Mesenchymal stem cell (in vitro differentiated cells and primary cell): ENCODE measurements around the gene CEND1. TPM values are rescaled to one million over a fixed set of nuclear protein-coding genes. Genes with fewer than 3 reads are reported as not detected.
"Not testable (repeated sequence)": the region's sequence is repeated elsewhere in the genome, so short reads cannot be mapped to it uniquely, and the experiment has no call there.

Experiments used
- DNase-seq: peaks from one replicate; pipeline ENCODE4 v3.0.0-alpha.2; 2013
- H2AFZ ChIP-seq: one replicate; pipeline ENCODE4 v1.6.1; 2013; ENCODE audit warnings: low read depth, mild to moderate bottlenecking, control low read depth, inconsistent platforms, low read length, moderate library complexity
- H2AK5ac ChIP-seq: 2 replicates; pipeline ENCODE4 v1.6.1; 2013; ENCODE audit warnings: low read length, moderate library complexity, mild to moderate bottlenecking, inconsistent platforms; ENCODE audit not compliant: severe bottlenecking
- H2BK120ac ChIP-seq: one replicate; pipeline ENCODE4 v1.6.1; 2013; ENCODE audit warnings: low read depth, mild to moderate bottlenecking, inconsistent platforms, low read length, moderate library complexity
- H2BK12ac ChIP-seq, 2 experiments: one replicate each; pipeline ENCODE4 v1.6.1; 2013; ENCODE audit warnings: inconsistent platforms in 2 of 2, low read length in 2 of 2, mild to moderate bottlenecking in 2 of 2, moderate library complexity in 2 of 2, control low read depth in 1 of 2
- H2BK15ac ChIP-seq: one replicate; pipeline ENCODE4 v1.6.1; 2013; ENCODE audit warnings: mild to moderate bottlenecking, low read depth, inconsistent platforms; ENCODE audit not compliant: poor library complexity, severe bottlenecking
- H2BK5ac ChIP-seq: 2 replicates; pipeline ENCODE4 v1.6.1; 2013; ENCODE audit warnings: low read depth, mild to moderate bottlenecking, low read length, control low read depth, inconsistent platforms; ENCODE audit not compliant: poor library complexity, severe bottlenecking
- H3K14ac ChIP-seq, 2 experiments: one replicate each; pipeline ENCODE4 v1.6.1; 2013; ENCODE audit warnings: inconsistent platforms in 2 of 2, low read length in 2 of 2, control low read depth in 1 of 2, mild to moderate bottlenecking in 1 of 2, moderate library complexity in 1 of 2
- H3K18ac ChIP-seq, 2 experiments: one replicate each; pipeline ENCODE4 v1.6.1; 2013; ENCODE audit warnings: inconsistent platforms in 2 of 2, low read length in 2 of 2, control low read depth in 1 of 2, low read depth in 1 of 2, mild to moderate bottlenecking in 1 of 2
- H3K23ac ChIP-seq, 2 experiments: one replicate each; pipeline ENCODE4 v1.6.1; 2013; ENCODE audit warnings: inconsistent platforms in 2 of 2, low read length in 2 of 2, mild to moderate bottlenecking in 2 of 2, moderate library complexity in 2 of 2, control low read depth in 1 of 2
- H3K27ac ChIP-seq: 2 replicates; pipeline ENCODE4 v1.5.1; 2013; ENCODE audit warnings: mild to moderate bottlenecking, moderate library complexity, low read length, control low read depth, inconsistent platforms; ENCODE audit not compliant: poor library complexity, severe bottlenecking
- H3K27me3 ChIP-seq, 2 experiments: 2 replicates each; pipeline versions ENCODE4 v1.6.1 to v1.7.0; 2013; ENCODE audit warnings: low read length in 2 of 2, mild to moderate bottlenecking in 2 of 2, moderate library complexity in 2 of 2, control low read depth in 1 of 2, inconsistent platforms in 1 of 2; ENCODE audit not compliant: control insufficient read depth in 1 of 2, insufficient read depth in 1 of 2
- H3K36me3 ChIP-seq, 2 experiments: 2 replicates each; pipeline versions ENCODE4 v1.6.1 to v1.7.0; 2013; ENCODE audit warnings: low read length in 2 of 2, control low read depth in 1 of 2, inconsistent platforms in 1 of 2, low read depth in 1 of 2, mild to moderate bottlenecking in 1 of 2; ENCODE audit not compliant: insufficient read depth in 2 of 2, control insufficient read depth in 1 of 2
- H3K4ac ChIP-seq, 2 experiments: one replicate each; pipeline ENCODE4 v1.6.1; 2013; ENCODE audit warnings: inconsistent platforms in 2 of 2, low read length in 2 of 2, mild to moderate bottlenecking in 2 of 2, moderate library complexity in 2 of 2, control low read depth in 1 of 2, low read depth in 1 of 2
- H3K4me1 ChIP-seq: 2 replicates; pipeline ENCODE4 v1.6.1; 2013; ENCODE audit warnings: low read depth, low read length, control low read depth; ENCODE audit not compliant: control insufficient read depth, insufficient read depth
- H3K4me2 ChIP-seq: 2 replicates; pipeline ENCODE4 v1.6.1; 2013; ENCODE audit warnings: low read length, mild to moderate bottlenecking, inconsistent platforms; ENCODE audit not compliant: poor library complexity, severe bottlenecking
- H3K4me3 ChIP-seq, 2 experiments: 2 replicates each; pipeline versions ENCODE4 v1.5.1 to v1.7.0; 2013; ENCODE audit warnings: low read length in 2 of 2, mild to moderate bottlenecking in 2 of 2, control low read depth in 1 of 2, low read depth in 1 of 2; ENCODE audit not compliant: insufficient read depth in 1 of 2
- H3K79me1 ChIP-seq: replicated peaks from 2 replicates; pipeline ENCODE4 v1.6.1; 2013; ENCODE audit warnings: mild to moderate bottlenecking, control low read depth, low read length, inconsistent platforms; ENCODE audit not compliant: poor library complexity, severe bottlenecking
- H3K9ac ChIP-seq: 2 replicates; pipeline ENCODE4 v1.7.0; 2013; ENCODE audit warnings: mild to moderate bottlenecking, low read length, moderate library complexity
- H3K9me3 ChIP-seq: 2 replicates; pipeline ENCODE4 v1.7.0; 2013; ENCODE audit warnings: mild to moderate bottlenecking, low read length; ENCODE audit not compliant: control insufficient read depth
- H4K8ac ChIP-seq: one replicate; pipeline ENCODE4 v1.6.1; 2013; ENCODE audit warnings: inconsistent platforms, mild to moderate bottlenecking, low read length, moderate library complexity
- H4K91ac ChIP-seq: one replicate; pipeline ENCODE4 v1.6.1; 2013; ENCODE audit warnings: mild to moderate bottlenecking, low read length, inconsistent platforms
- WGBS: methylation state at CpG from one replicate; pipeline ENCODE4 v1.1.7; 2013; ENCODE audit warnings: mixed read lengths; 5-methylcytosine and 5-hydroxymethylcytosine counted together
- small RNA-seq: library from polyadenylated mRNA; stranded (forward); fragments of <200 nt; extraction: miRNeasy Mini kit (QIAGEN cat#:217004); gene quantifications from one replicate; pipeline ENCODE3, GENCODE V24; 2013; ENCODE audit warnings: low read depth

The CEND1 gene

GRCh38 chr11:737899-738298 is 52.0 kb downstream of the CEND1 start:
- H2BK15ac ChIP-seq, H2AFZ ChIP-seq, H3K4me3 ChIP-seq, H3K4me2 ChIP-seq, H3K4me1 ChIP-seq, H4K91ac ChIP-seq, H3K36me3 ChIP-seq, H4K8ac ChIP-seq, H2BK120ac ChIP-seq, H3K14ac ChIP-seq, H3K27ac ChIP-seq, H3K23ac ChIP-seq, H2BK5ac ChIP-seq, H3K79me1 ChIP-seq, H3K18ac ChIP-seq, H2AK5ac ChIP-seq, DNase-seq, H3K9me3 ChIP-seq, H3K9ac ChIP-seq, H2BK12ac ChIP-seq: not testable (repeated sequence)
- peaks cover 4 to 34% of the 10 kb centered on the region in 2 experiments for H3K27me3 ChIP-seq
- WGBS: 88% methylated on average over 10 of the region's 10 CpGs
- peak overlapping the region in 1 of 2 experiments; percentile 7 for H3K4ac ChIP-seq

- Histone ChIP-seq H2BK12ac (no peak overlapping the region), H3K18ac (no peak overlapping the region), H2BK15ac (no peak overlapping the region), H3K27ac (no peak overlapping the region), H4K91ac (no peak overlapping the region), H3K36me3 (no peaks in the 10 kb centered on the region), H3K9me3 (no peaks in the 10 kb centered on the region), H3K27me3 (peaks cover 4 to 39% of the 10 kb centered on the region in 2 experiments), H3K23ac (no peak overlapping the region), H3K14ac (no peak overlapping the region), H3K4me1 (peaks cover 5% of the 10 kb centered on the region), H2BK5ac (no peak overlapping the region), H2AK5ac (no peak overlapping the region), H3K9ac (no peak overlapping the region), H3K4me3 (no peak overlapping the region), H3K79me1 (no peaks in the 10 kb centered on the region), H3K4ac (no peak overlapping the region), H4K8ac (no peak overlapping the region), H2BK120ac (no peak overlapping the region), H2AFZ (no peak overlapping the region), H3K4me2 (no peak overlapping the region)
- DNase-seq: no peak
- 79% methylated on average over 11 of the region's 11 CpGs for WGBS
These were observed 52.5 kb downstream of the CEND1 start for GRCh38 chr11:737366-737765.

Small RNA genes lying within 50 kb of the gene (small RNA-seq; reads per million reads assigned to genes)
- gene SNORA52: not detected
